ENCODE results near the gene RAB35.

The RAB35 gene

DNA sequence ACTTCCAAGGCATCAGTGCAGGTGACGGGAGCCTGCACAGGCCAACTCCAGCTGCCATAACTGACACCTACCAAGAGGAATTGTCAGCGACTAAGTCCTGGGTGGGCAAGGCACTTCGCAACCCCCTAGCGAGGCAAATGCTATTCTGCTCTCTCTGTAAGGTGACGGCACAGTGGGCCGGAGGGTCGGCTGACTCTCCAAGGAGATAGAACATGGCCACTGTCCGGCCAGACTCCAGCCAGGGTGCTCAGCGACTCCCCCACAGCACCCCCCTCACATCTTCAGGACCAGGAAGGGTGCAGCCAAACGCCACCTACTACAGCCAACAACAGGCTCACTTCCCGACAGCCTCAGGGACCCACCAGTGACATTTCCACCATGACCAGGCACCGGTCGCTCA is 13.2 kb downstream of the RAB35 start:
- DNase-seq (ENCODE audit: low spot score): no peak

DNA sequence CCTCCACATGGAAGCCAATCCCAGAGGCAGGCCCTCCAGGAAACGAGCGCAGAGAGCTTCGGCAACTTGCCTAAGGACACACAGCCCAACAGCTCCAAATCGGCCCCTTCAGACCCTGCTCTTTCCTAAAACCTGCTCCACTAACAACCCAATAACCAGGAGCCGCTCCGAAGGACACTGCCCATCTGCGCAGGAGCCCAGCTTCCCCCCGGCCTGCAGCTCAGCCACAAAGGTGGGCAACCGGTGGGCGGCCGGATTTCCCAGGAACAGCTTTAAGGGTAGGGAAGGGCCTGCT is 13.6 kb downstream of the RAB35 start:
- DNase-seq (ENCODE audit: low spot score): no peak

DNA sequence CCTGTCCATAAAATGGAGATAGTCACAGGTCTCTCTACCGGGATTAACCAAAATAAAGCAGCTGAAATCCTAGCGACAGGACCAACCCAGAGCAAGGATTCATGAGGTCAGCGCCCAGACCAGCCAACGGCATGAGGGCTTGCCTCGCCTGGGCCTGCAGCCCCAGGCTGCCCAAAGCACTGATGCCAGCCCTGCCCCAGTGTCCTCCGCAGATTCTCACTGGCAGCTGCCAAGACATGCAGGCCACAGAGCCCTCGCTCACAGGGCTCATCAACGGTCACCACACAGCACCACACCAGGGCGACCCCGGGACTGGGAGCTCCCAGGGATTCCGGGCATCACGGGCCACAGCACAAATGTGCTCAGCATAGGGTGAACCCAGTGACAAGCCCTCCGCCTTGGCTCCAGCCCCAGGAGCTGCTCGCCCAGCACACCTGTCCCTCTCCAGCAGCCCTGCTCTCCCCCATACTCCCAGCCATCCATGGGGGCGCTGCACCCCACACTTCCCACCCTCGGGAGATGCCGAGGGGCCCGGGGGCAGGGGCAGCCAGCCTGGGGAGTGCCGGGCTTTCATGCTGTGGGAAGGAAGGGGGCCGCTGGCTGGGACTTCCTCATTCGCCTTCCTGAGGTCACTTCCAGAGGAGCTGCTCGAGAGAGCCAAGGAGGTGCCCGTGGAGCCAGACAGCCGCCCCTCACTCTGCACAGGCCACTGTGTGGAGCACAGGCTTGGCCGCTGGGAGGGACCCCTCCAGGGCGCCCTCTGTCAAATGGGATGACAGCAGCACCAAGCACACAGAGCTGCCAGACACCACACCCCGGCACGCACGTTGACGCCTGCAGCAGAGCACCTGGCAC is 14.1 kb downstream of the RAB35 start:
- no peak for DNase-seq (ENCODE audit: low spot score)

GRCh38 chr12:120101617-120102016 is 14.9 kb downstream of the RAB35 start:
- no peak for DNase-seq (ENCODE audit: low spot score)

DNA sequence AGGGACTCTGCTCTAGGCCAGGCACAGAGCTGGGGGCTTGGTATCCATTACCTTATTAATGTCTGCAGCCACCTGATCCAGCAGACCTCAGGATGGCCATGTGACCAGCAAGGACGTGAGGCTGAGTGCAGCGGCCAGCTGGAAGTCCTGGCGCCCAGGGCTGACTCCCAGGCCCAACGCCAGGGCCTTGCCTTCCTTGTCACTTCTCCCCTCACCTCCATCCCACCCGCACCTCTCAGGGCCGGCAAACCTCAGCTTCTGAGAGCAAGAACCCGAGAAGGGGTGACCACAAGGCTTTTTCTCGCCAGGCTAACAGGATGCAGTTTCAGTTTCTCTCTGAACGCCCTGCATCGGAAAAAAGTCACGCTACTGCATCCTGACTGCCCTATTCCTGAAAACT is 15.4 kb downstream of the RAB35 start:
- no peak for DNase-seq (ENCODE audit: low spot score)

DNA sequence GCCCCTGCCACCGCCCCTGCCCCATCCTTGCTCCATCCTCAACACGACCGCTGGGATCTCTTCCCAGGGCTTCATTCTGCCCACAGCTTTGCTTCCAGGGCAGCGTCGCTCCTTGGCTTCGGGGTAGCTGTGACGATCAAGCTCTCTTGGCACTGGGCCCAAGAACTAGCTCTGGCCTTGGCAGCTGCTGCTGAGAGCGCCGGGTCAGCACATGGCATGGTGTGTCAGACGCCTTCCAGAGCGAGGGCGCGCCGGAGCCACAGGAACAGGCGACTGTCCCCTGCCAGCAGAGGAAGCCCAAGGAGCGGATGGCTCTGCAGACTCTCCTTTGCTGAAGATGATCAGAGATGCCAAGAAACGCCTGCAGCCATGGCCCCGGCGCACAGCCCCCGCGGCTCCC is 15.9 kb downstream of the RAB35 start:
- no peak for DNase-seq (ENCODE audit: low spot score)

GRCh38 chr12:120099738-120100137 is 16.8 kb downstream of the RAB35 start:
- no peak for DNase-seq (ENCODE audit: low spot score)

DNA sequence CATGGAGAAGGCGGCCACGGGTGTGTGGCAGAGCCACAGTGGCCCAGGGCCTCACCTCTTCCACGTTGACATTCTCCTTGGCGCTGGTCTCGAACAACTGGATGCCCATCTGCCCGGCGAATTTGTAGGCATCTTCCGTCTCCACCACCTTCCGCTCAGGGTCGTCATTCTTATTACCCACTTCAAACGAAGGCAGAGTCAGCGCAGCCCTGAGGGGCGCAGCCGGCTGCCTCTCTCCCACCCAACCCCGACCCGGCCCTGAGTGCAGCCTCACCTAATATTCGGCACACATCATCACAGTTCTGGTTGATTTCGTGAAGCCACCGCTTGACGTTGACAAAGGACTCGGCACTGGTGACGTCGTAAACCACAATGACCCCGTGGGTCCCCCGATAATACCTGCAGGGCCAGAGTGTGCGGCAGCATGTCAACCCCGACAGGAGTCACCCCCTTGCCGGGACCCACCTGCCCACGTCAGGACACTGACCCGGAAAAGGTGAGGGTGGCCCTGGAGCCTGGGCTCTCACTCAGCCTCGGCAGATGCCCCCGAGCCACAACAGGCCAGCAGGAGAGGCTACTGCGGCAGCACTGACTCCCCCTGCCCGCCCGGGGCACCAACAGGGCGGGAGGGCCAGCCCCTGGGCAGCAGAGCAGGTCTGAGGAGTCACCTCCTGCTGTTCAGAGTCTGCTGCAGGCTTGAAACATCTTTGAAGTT is 17.6 kb downstream of the RAB35 start:
- DNase-seq (ENCODE audit: low spot score): no peak

GRCh38 chr12:120096671-120097202 is 19.8 kb downstream of the RAB35 start:
- no peak for DNase-seq (ENCODE audit: low spot score)

GRCh38 chr12:120095736-120096135 is 20.8 kb downstream of the RAB35 start:
- no peak for DNase-seq (ENCODE audit: low spot score)

GRCh38 chr12:120095331-120095730 is 21.2 kb downstream of the RAB35 start:
- no peak for DNase-seq (ENCODE audit: low spot score)

DNA sequence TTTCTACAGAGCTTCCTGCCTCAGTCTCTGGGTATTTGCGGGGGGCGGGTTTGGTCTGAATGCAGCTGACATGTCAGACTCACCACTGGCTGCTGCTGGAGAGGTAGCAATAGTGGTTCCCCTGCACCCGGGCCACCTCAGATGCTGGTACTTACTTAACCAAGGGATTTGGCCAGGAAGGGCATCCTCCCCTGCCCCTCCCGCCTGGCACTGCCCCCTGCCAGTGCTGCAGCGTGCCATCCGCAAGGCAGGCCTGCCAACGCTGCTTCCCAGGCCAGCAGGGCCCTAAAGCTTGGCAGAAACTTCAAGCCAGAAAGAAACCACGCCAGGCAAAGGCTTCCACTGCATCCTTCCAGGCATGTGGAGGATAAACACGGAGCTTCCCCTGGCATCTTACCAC is 22.1 kb downstream of the RAB35 start:
- DNase-seq (ENCODE audit: low spot score): no peak

- DNase-seq (ENCODE audit: low spot score): no peak
Observed at GRCh38 chr12:120093592-120094355, 22.8 kb downstream of the RAB35 start.

GRCh38 chr12:120093336-120093591 is 23.3 kb downstream of the RAB35 start:
- no peak for DNase-seq (ENCODE audit: low spot score)

DNA sequence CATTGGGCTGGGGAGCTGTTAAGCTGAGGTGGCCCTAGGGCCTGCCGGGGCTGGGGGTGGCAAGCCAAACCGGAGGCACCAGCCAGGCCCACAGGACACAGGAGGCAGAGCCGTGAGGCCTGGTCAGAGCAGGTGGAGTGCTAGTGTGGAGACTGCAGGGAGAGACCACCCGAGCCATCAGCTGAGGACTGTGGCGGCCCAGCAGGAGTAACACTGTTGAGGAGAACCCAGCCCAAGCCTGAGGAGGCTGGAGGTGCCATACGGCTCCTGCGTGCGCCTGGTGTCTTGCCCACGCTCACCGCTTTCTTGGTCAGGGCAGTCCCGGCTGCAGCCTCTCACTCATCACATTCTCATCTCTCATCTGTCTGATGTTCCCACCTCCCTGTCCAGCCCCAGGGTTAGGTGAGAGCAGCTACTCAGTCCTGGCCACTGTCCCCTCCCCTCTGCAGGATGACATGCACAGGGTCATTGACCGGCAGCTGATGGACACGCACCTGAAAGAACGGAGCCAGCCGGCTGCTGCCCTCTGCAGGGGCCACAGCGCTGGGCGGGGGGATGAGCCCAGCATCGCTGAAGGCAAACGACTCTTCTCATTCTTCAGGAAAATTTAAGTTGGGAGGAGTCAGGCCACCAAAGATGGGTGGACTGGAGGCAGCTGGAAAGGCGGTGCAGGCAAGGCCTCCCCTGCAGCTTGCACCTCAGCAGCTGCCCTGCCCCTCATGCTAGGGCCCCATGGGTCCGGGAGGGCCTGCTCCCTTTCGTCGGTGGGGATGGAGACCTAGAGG is 23.8 kb downstream of the RAB35 start:
- DNase-seq (ENCODE audit: low spot score): no peak

DNA sequence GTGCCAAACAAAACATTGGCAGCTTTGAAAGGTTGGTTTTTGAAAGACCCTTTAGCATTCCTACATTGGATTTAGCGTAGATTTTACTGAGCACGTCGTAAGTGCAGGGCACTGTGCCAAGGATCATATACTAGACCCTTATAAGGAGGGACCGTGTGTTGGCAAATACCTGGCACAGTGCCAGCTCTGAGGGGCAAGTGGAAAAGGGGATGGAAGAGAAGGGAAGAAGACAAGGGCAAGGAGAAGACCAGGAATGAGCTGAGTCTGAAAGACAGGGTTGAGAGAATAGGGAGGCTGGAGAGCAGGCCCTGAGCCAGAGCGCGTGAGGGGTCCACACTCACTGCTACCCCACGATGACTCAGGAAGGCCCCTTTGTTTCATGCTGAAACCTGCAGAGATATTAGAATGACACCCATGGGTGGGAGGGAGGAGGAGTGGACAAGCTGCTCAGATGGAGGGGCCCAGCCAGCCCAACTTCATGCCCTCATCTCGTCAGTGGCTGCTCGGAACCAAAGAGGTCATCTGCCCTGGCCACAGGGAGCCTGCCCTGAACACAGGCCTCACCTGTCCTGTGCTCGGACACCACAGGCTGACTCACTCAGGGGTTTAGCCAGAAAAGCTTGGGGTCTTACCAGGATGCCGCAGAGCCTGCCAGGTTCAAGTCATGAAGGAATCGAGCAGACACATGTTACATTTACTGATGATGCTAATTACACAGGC is 25.0 kb downstream of the RAB35 start:
- no peak for DNase-seq (ENCODE audit: low spot score)

DNA sequence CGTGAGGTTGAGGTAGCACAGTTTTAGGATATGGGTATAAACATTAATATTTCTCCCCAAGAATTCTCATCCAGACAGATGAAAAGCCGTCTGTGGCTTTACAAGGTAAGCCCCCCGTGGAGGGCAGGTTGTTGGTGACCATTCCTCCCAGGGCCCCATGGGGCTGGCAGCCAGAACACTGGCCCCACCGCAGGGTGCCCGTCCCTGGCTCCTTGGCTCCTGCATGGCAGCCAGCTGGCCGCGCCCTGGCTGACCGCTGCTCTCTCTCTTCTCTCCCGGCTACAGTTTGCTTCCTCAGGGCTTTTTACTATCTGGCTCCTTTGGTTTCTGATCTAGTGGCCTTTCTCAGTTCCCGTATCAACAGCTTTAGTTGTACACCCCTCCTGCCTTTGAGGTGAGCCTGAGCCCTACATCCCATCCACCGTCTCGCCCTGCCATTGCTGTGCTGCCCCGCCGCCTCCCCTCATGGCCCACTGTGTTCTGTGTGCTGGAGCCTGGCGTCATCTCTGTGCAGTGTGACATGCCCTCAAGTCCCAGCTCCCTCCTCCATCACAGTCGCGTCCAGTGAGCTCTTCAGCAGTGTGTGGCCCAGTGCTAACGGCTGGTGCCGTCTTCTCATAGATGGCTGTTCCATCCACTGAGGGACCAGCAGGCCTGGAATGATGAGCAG is 25.8 kb downstream of the RAB35 start:
- no peak for DNase-seq (ENCODE audit: low spot score)

GRCh38 chr12:120090206-120090605 is 26.3 kb downstream of the RAB35 start:
- no peak for DNase-seq (ENCODE audit: low spot score)

GRCh38 chr12:120089796-120090195 is 26.8 kb downstream of the RAB35 start:
- no peak for DNase-seq (ENCODE audit: low spot score)

DNA sequence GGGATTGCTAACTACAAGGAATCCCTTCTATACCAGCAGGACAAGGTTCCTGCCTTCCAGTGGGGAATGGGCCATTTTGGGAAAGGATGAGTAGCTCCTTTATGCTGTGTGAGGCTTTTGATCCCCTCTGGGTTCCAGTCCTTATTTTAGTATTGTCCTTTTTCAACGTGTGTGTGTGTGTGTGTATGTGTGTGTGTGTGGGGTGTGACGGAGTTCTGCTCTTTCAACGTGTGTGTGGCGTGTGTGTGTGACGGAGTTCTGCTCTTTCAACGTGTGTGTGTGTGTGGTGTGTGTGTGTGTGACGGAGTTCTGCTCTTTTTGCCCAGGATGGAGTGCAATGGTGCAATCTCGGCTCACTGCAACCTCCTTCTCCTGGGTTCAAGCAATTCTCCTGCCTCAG is 27.4 kb downstream of the RAB35 start:
- no peak for DNase-seq (ENCODE audit: low spot score)

All from HuH-7 (cell line).